HG03196 (cell line): Measurements from ENCODE around the gene OPRL1.

Experiments
- ATAC-seq: cut with Tn5 transposase; IDR thresholded peaks from one replicate; pipeline ENCODE4 v1.9.1; 2021; ENCODE audit not compliant: unreplicated experiment

Gene OPRL1

GRCh38 chr20:64080013-64080812, at the start of gene OPRL1:
Gene OPRL1, plus strand, starts transcription at chr20:64080082. Its CDS starts 12,639 bp downstream, at chr20:64092721.
- ATAC-seq = no peak

GRCh38 chr20:64030371-64031134, 49.3 kb upstream of the OPRL1 start:
- ATAC-seq = no peak

- ATAC-seq = no peak
These were observed 48.0 kb upstream of the OPRL1 start for GRCh38 chr20:64031822-64032314.

GRCh38 chr20:64032706-64033624, 46.9 kb upstream of the OPRL1 start:
- no peak for ATAC-seq

GRCh38 chr20:64033981-64034493, 45.8 kb upstream of the OPRL1 start:
- no peak for ATAC-seq

- no peak for ATAC-seq
These were observed 44.6 kb upstream of the OPRL1 start for GRCh38 chr20:64035066-64035932.

GRCh38 chr20:64035933-64036345, 43.9 kb upstream of the OPRL1 start, which contains the start of gene C20orf204:
Gene C20orf204, plus strand, starts transcription at chr20:64036182. Its CDS starts 142 bp downstream, at chr20:64036324.
- no peak for ATAC-seq

- ATAC-seq = no peak
These were observed 43.3 kb upstream of the OPRL1 start for GRCh38 chr20:64036346-64037198.

GRCh38 chr20:64037199-64037497, 42.7 kb upstream of the OPRL1 start:
- no peak for ATAC-seq

GRCh38 chr20:64037498-64038213, 42.2 kb upstream of the OPRL1 start:
- ATAC-seq = no peak

- ATAC-seq = no peak
These were observed 41.7 kb upstream of the OPRL1 start for GRCh38 chr20:64038224-64038564.

GRCh38 chr20:64038565-64039292, 41.2 kb upstream of the OPRL1 start:
- ATAC-seq = no peak

GRCh38 chr20:64039293-64040160, 40.4 kb upstream of the OPRL1 start:
- no peak for ATAC-seq

GRCh38 chr20:64040231-64041039, 39.4 kb upstream of the OPRL1 start:
- no peak for ATAC-seq

- no peak for ATAC-seq
These were observed 38.7 kb upstream of the OPRL1 start for GRCh38 chr20:64041040-64041780.

- no peak for ATAC-seq
These were observed 38.2 kb upstream of the OPRL1 start for GRCh38 chr20:64041781-64042053.
